OCI-LY7 (cell line): ENCODE measurements around the gene GPC3. TPM values are rescaled to one million over a fixed set of nuclear protein-coding genes. Genes with fewer than 3 reads are reported as not detected.

Experiments
- BruUV-seq: library from RNA; stranded (reverse); fragments of 400-500 nt; replicated peaks from 2 replicates; lab custom pipeline; 2021; lab: Mats Ljungman, UMichigan
- CTCF ChIA-PET: fragments of 300-600 bp; sonication (Branson Sonifier 250); formaldehyde crosslinking; loops from one replicate; lab custom pipeline; 2022; ENCODE audit warnings: antibody characterized with exemption; ENCODE audit not compliant: unreplicated experiment; lab: Charles Lee
- POLR2A ChIA-PET: fragments of 300-600 bp; sonication (Branson Sonifier 250); formaldehyde crosslinking; loops from one replicate; lab custom pipeline; 2022; ENCODE audit warnings: antibody characterized with exemption; lab: Charles Lee
- DNase-seq: peaks from one replicate; pipeline ENCODE4 v3.0.0-alpha.2; 2015; ENCODE audit warnings: low spot score
- H2AFZ ChIP-seq: fragments of 200-600 bp; sonication (generic), shearing (Covaris generic); 2 replicates; pipeline ENCODE4 v1.6.1; 2014; ENCODE audit warnings: mild to moderate bottlenecking, antibody characterized with exemption, low read length, moderate library complexity
- H3K27ac ChIP-seq: fragments of 200-600 bp; sonication (generic); 2 replicates; pipeline ENCODE4 v1.5.1; 2014; ENCODE audit warnings: mixed run types, low read depth, mild to moderate bottlenecking, moderate library complexity, low read length, inconsistent platforms; ENCODE audit not compliant: poor library complexity, severe bottlenecking
- H3K36me3 ChIP-seq: fragments of 200-600 bp; sonication (generic); 2 replicates; pipeline ENCODE4 v1.6.1; 2014; ENCODE audit warnings: mild to moderate bottlenecking, antibody characterized with exemption, low read length, moderate library complexity, mixed read lengths; ENCODE audit not compliant: insufficient read depth
- H3K4me1 ChIP-seq: fragments of 200-600 bp; sonication (generic); 2 replicates; pipeline ENCODE4 v1.5.1; 2014; ENCODE audit warnings: mild to moderate bottlenecking, low read length; ENCODE audit not compliant: insufficient read depth, poor library complexity, severe bottlenecking
- H3K4me2 ChIP-seq: fragments of 200-600 bp; sonication (generic); 2 replicates; pipeline ENCODE4 v1.6.1; 2014; ENCODE audit warnings: mild to moderate bottlenecking, low read length
- H3K4me3 ChIP-seq: fragments of 200-600 bp; sonication (generic); 2 replicates; pipeline ENCODE4 v1.5.1; 2014; ENCODE audit warnings: mild to moderate bottlenecking, low read depth, low read length; ENCODE audit not compliant: poor library complexity, severe bottlenecking
- H3K79me2 ChIP-seq: fragments of 200-600 bp; sonication (generic); 2 replicates; pipeline ENCODE4 v1.6.1; 2016; ENCODE audit warnings: low read depth, mild to moderate bottlenecking, low read length, moderate library complexity, mixed read lengths; ENCODE audit not compliant: insufficient read depth
- H3K9me2 ChIP-seq: fragments of 200-600 bp; sonication (generic); 2 replicates; pipeline ENCODE4 v1.6.1; 2016; ENCODE audit warnings: mild to moderate bottlenecking, low read length, mixed read lengths; ENCODE audit not compliant: insufficient read depth
- H3K9me3 ChIP-seq: fragments of 200-600 bp; sonication (generic); 2 replicates; pipeline ENCODE4 v1.6.1; 2014; ENCODE audit warnings: mild to moderate bottlenecking, mixed run types, low read length, mixed read lengths
- H4K20me1 ChIP-seq: fragments of 200-600 bp; sonication (generic); 2 replicates; pipeline ENCODE4 v1.6.1; 2014; ENCODE audit warnings: mild to moderate bottlenecking, antibody characterized with exemption, low read length, moderate library complexity, mixed read lengths; ENCODE audit not compliant: insufficient read depth
- EZH2phosphoT487 ChIP-seq: fragments of 200-600 bp; sonication (generic); IDR thresholded peaks from 2 replicates; pipeline ENCODE4 v1.6.1; 2018; ENCODE audit warnings: low read depth, borderline replicate concordance, mild to moderate bottlenecking, mixed run types, antibody characterized with exemption, low read length, moderate library complexity, mixed read lengths
- intact Hi-C: fragments of 100-400 bp; cut with micrococcal nuclease; formaldehyde crosslinking; loops from one replicate; pipeline ENCODE4 v1.10.0; 2022; ENCODE audit not compliant: unreplicated experiment
- total RNA-seq, 2 experiments: library from RNA; depleted of rRNA in 1 of 2; stranded (reverse); fragments of >200 nt in 1 of 2; shearing (Covaris generic) in 1 of 2; gene quantifications; 2 replicates each; pipeline ENCODE4 v1.2.3, GENCODE V29; 2014 to 2022
- TF ChIP-seq, protein P1 (sequence below): fragments of 200-600 bp; sonication (generic); conservative IDR thresholded peaks from 2 replicates; pipeline ENCODE4 v1.5.1; 2014; ENCODE audit warnings: mild to moderate bottlenecking, antibody characterized with exemption, low read length, moderate library complexity, mixed read lengths

GPC3 gene
- total RNA-seq, 2 experiments from 2014 or later: not detected

DNA sequence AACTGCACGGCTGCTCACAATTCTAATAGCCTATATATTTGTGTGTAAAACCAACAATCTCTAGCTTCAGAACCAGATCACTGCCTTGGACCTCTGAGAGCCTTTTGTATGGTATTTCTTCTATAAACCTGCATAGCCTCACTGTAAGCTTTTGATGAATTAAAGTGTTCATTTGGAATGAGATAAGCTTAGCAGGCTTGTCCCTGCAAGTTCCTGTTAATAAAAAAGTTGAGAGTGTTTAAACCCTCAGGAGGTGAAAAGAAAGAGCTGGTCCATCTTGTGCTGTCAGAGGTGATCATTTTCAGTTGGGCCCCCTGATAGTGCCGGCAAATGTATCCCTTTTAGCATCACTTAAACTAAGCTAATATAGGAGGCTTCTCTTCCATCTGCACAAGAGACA lies 191.8 kb downstream of the GPC3 start:
- Histone ChIP-seq H4K20me1 (no peaks in the 10 kb centered on the region), H2AFZ (no peak overlapping the region), H3K36me3 (no peaks in the 10 kb centered on the region), H3K9me2 (no peaks in the 10 kb centered on the region), H3K79me2 (no peaks in the 10 kb centered on the region), H3K9me3 (no peaks in the 10 kb centered on the region), H3K4me1 (no peaks in the 10 kb centered on the region), H3K4me2 (no peak overlapping the region), H3K4me3 (no peak overlapping the region), H3K27ac (no peak overlapping the region)
- ChIA-PET POLR2A (no interaction called here), CTCF (no interaction called here)
- BruUV-seq: no TSS peak
- intact Hi-C loops: loop anchor here (2.0 kb wide), 1 partner anchor 45 kb away; no protein-coding TSS in a partner anchor
- TF ChIP-seq, protein P1, sequence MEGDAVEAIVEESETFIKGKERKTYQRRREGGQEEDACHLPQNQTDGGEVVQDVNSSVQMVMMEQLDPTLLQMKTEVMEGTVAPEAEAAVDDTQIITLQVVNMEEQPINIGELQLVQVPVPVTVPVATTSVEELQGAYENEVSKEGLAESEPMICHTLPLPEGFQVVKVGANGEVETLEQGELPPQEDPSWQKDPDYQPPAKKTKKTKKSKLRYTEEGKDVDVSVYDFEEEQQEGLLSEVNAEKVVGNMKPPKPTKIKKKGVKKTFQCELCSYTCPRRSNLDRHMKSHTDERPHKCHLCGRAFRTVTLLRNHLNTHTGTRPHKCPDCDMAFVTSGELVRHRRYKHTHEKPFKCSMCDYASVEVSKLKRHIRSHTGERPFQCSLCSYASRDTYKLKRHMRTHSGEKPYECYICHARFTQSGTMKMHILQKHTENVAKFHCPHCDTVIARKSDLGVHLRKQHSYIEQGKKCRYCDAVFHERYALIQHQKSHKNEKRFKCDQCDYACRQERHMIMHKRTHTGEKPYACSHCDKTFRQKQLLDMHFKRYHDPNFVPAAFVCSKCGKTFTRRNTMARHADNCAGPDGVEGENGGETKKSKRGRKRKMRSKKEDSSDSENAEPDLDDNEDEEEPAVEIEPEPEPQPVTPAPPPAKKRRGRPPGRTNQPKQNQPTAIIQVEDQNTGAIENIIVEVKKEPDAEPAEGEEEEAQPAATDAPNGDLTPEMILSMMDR: no peak
- TF ChIP-seq EZH2phosphoT487: no peak
- no peak for DNase-seq

GRCh38 chrX:133792198-133792953 lies 193.0 kb downstream of the GPC3 start:
- no TSS peak for BruUV-seq
- Histone ChIP-seq H3K27ac (no peak overlapping the region), H3K9me2 (no peaks in the 10 kb centered on the region), H3K4me1 (no peaks in the 10 kb centered on the region), H3K9me3 (no peaks in the 10 kb centered on the region), H4K20me1 (no peaks in the 10 kb centered on the region), H3K36me3 (no peaks in the 10 kb centered on the region), H3K4me3 (no peak overlapping the region), H3K79me2 (no peaks in the 10 kb centered on the region), H3K4me2 (no peak overlapping the region), H2AFZ (no peak overlapping the region)
- ChIA-PET CTCF (no interaction called here), POLR2A (no interaction called here)
- TF ChIP-seq EZH2phosphoT487: no peak
- TF ChIP-seq, protein P1: peak; percentile 91
- peak; percentile 54 for DNase-seq
- intact Hi-C loops: loop anchor here (2.0 kb wide), 1 partner anchor 46 kb away; no protein-coding TSS in a partner anchor

DNA sequence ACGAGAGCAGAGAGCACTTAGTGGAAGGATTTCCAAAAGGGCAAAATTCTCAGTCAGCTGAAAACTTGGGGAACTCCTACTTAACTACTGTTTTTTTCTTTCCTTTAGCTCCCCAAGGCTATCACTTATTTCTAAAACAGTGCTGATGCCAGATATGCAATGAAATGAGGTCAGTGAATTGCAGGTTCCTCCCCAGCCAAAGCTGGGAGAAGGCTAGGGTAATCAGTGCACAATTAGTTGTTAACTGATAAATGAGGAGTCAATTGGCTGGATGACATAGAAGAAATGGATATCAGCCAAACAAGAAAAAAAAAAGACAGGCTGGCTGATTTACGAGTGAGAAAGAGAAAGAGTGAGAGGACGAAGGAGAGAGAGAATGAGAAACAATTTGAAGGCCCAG lies 195.6 kb downstream of the GPC3 start:
- Histone ChIP-seq H2AFZ (no peak overlapping the region), H3K4me3 (no peak overlapping the region), H3K4me2 (no peak overlapping the region), H3K27ac (no peak overlapping the region), H3K79me2 (no peaks in the 10 kb centered on the region), H3K36me3 (no peaks in the 10 kb centered on the region), H3K9me2 (no peaks in the 10 kb centered on the region), H4K20me1 (no peaks in the 10 kb centered on the region), H3K4me1 (no peaks in the 10 kb centered on the region), H3K9me3 (no peaks in the 10 kb centered on the region)
- DNase-seq: no peak
- intact Hi-C loops: no loop called here
- BruUV-seq: no TSS peak
- ChIA-PET CTCF (no interaction called here), POLR2A (no interaction called here)
- TF ChIP-seq, protein P1: no peak
- no peak for TF ChIP-seq EZH2phosphoT487
